Kidney capillary endothelial cell (primary cell): ENCODE data around the gene TTC16.
A peak's percentile ranks its signal among the peaks of the same experiment; 100 is the strongest.

Experiments used
- DNase-seq: peaks from one replicate; pipeline ENCODE4 v3.0.0-alpha.2; 2018; ENCODE audit warnings: low spot score

Gene TTC16

GRCh38 chr9:127720031-127720864, 4.4 kb downstream of the TTC16 start:
- DNase-seq: no peak

- DNase-seq: no peak
Measured at GRCh38 chr9:127720865-127721227, 5.0 kb downstream of the TTC16 start.

- DNase-seq: no peak
Measured at GRCh38 chr9:127721391-127721821, 5.5 kb downstream of the TTC16 start.

- DNase-seq: no peak
Measured at GRCh38 chr9:127722055-127722745, 6.3 kb downstream of the TTC16 start.

- no peak for DNase-seq
Measured at GRCh38 chr9:127723013-127723412, 7.1 kb downstream of the TTC16 start.

- no peak for DNase-seq
Measured at GRCh38 chr9:127723444-127723843, 7.6 kb downstream of the TTC16 start.

- no peak for DNase-seq
Measured at GRCh38 chr9:127724012-127724411, 8.1 kb downstream of the TTC16 start.

- no peak for DNase-seq
Measured at GRCh38 chr9:127726871-127727270, 11.0 kb downstream of the TTC16 start.

- no peak for DNase-seq
Measured at GRCh38 chr9:127728808-127729207, 12.9 kb downstream of the TTC16 start.

- no peak for DNase-seq
Measured at GRCh38 chr9:127729522-127730256, 13.8 kb downstream of the TTC16 start.

- DNase-seq: no peak
Measured at GRCh38 chr9:127730262-127730661, 14.4 kb downstream of the TTC16 start.

- DNase-seq: no peak
Measured at GRCh38 chr9:127730799-127731410, 15.0 kb downstream of the TTC16 start.

GRCh38 chr9:127731938-127732337, 16.1 kb downstream of the TTC16 start:
- DNase-seq: no peak

- no peak for DNase-seq
Measured at GRCh38 chr9:127732444-127732843, 16.6 kb downstream of the TTC16 start.

GRCh38 chr9:127733614-127734013, 17.7 kb downstream of the TTC16 start:
- DNase-seq: no peak

- no peak for DNase-seq
Measured at GRCh38 chr9:127734247-127734746, 18.4 kb downstream of the TTC16 start.

- DNase-seq: peak; percentile 98
Measured at GRCh38 chr9:127734747-127735529, 19.1 kb downstream of the TTC16 start, which contains the start of gene TOR2A. Gene TOR2A (minus strand): TSS chr9:127735294. CDS start chr9:127735270, 24 bp downstream.

GRCh38 chr9:127735530-127736185, 19.8 kb downstream of the TTC16 start:
- DNase-seq: no peak

- no peak for DNase-seq
Measured at GRCh38 chr9:127738666-127739065, 22.8 kb downstream of the TTC16 start.

- no peak for DNase-seq
Measured at GRCh38 chr9:127739614-127740330, 23.9 kb downstream of the TTC16 start.
